Keratinocyte (primary cell): ENCODE results near the gene RDX. TPM values are rescaled to one million over a fixed set of nuclear protein-coding genes. Genes with fewer than 3 reads are reported as not detected.

Source experiments
- DNase-seq: peaks from one replicate; pipeline ENCODE4 v3.0.0-alpha.2; 2011; ENCODE audit warnings: low read depth, missing footprints, low spot score
- FAIRE-seq: peaks from 2 replicates; lab custom pipeline; 2011; peaks lifted over from hg19 to GRCh38; lab: Jason Lieb, UNC
- H2AFZ ChIP-seq: 2 replicates; pipeline ENCODE4 v1.6.0; 2012; ENCODE audit warnings: low read length, control low read depth, inconsistent platforms; ENCODE audit not compliant: control insufficient read depth
- H3K27ac ChIP-seq: 2 replicates; pipeline ENCODE4 v1.5.1; 2011; ENCODE audit warnings: low read length; ENCODE audit not compliant: control insufficient read depth, insufficient read depth
- H3K27me3 ChIP-seq: 3 replicates; pipeline ENCODE4 v1.6.0; 2011; ENCODE audit warnings: low read length; ENCODE audit not compliant: control insufficient read depth, insufficient read depth; ENCODE audit errors: extremely low read depth
- H3K36me3 ChIP-seq, 2 experiments: 2 replicates in 1 of 2; 3 replicates in 1 of 2; pipeline ENCODE4 v1.5.1; 2011; ENCODE audit warnings: low read length in 2 of 2, mild to moderate bottlenecking in 1 of 2; ENCODE audit not compliant: control insufficient read depth in 2 of 2, insufficient read depth in 2 of 2; ENCODE audit errors: extremely low read depth in 1 of 2
- H3K4me1 ChIP-seq: 3 replicates; pipeline ENCODE4 v1.5.1; 2011; ENCODE audit warnings: low read length; ENCODE audit not compliant: control insufficient read depth, insufficient read depth; ENCODE audit errors: extremely low read depth
- H3K4me2 ChIP-seq: 3 replicates; pipeline ENCODE4 v1.6.0; 2011; ENCODE audit warnings: low read depth, low read length; ENCODE audit not compliant: control insufficient read depth, insufficient read depth; ENCODE audit errors: extremely low read depth
- H3K4me3 ChIP-seq, 3 experiments: fragments of 200-600 bp in 1 of 3; sonication (generic) in 1 of 3; 2 replicates in 2 of 3; 3 replicates in 1 of 3; pipeline ENCODE4 v1.5.1; 2011 to 2016; ENCODE audit warnings: low read length in 3 of 3, mild to moderate bottlenecking in 3 of 3, control low read depth in 2 of 3, inconsistent platforms in 1 of 3, low read depth in 1 of 3, mixed read lengths in 1 of 3, mixed run types in 1 of 3, moderate library complexity in 1 of 3; ENCODE audit not compliant: control insufficient read depth in 2 of 3, insufficient read depth in 2 of 3; ENCODE audit errors: extremely low read depth in 1 of 3
- H3K79me2 ChIP-seq: 2 replicates; pipeline ENCODE4 v1.6.0; 2012; ENCODE audit warnings: low read length; ENCODE audit not compliant: control insufficient read depth, insufficient read depth
- H3K9ac ChIP-seq: 3 replicates; pipeline ENCODE4 v1.6.0; 2011; ENCODE audit warnings: low read length; ENCODE audit not compliant: control insufficient read depth, insufficient read depth; ENCODE audit errors: extremely low read depth
- H3K9me1 ChIP-seq: 3 replicates; pipeline ENCODE4 v1.6.0; 2011; ENCODE audit warnings: low read length; ENCODE audit not compliant: control insufficient read depth, insufficient read depth; ENCODE audit errors: extremely low read depth
- H3K9me3 ChIP-seq: 2 replicates; pipeline ENCODE4 v1.5.1; 2012; ENCODE audit warnings: low read depth, low read length; ENCODE audit not compliant: control insufficient read depth
- H4K20me1 ChIP-seq: 3 replicates; pipeline ENCODE4 v1.6.0; 2011; ENCODE audit warnings: low read length; ENCODE audit not compliant: control insufficient read depth, insufficient read depth; ENCODE audit errors: extremely low read depth
- CTCF ChIP-seq, 3 experiments: IDR thresholded peaks in 1 of 3; conservative IDR thresholded peaks in 1 of 3; optimal IDR thresholded peaks in 1 of 3; 2 replicates in 2 of 3; 3 replicates in 1 of 3; pipeline versions ENCODE3 to v1.5.1; 2011; ENCODE audit warnings: low read length in 3 of 3, mild to moderate bottlenecking in 3 of 3, moderate library complexity in 2 of 3, control low read depth in 1 of 3, inconsistent platforms in 1 of 3; ENCODE audit not compliant: insufficient read depth in 2 of 3; ENCODE audit errors: extremely low read depth in 1 of 3
- EZH2 ChIP-seq: IDR thresholded peaks from one replicate; pipeline ENCODE4 v1.6.1; 2012; ENCODE audit warnings: inconsistent platforms, mild to moderate bottlenecking, low read length, moderate library complexity
- dilution Hi-C: fragments of 300-500 bp; cut with MboI; formaldehyde crosslinking; loops from one replicate; pipeline ENCODE4 v1.7.0; 2020; ENCODE audit warnings: low sequenced_read_pairs; ENCODE audit not compliant: extremely low pct_ligation_motif_present
- polyA plus RNA-seq, 5 experiments: library from polyadenylated mRNA; depleted of rRNA in 3 of 5; stranded (reverse) in 3 of 5; stranded (forward) in 1 of 5; unstranded in 1 of 5; fragments of >200 nt; gene quantifications; 1 replicate in 1 of 5; 2 replicates in 3 of 5; 3 replicates in 1 of 5; pipeline versions ENCODE4 v1.2.1 to v1.2.3, GENCODE V29; 2011 to 2012; ENCODE audit warnings: missing spikeins in 2 of 5, low read depth in 1 of 5, low replicate concordance in 1 of 5

The RDX gene
- polyA plus RNA-seq, 1 donor (not counting 4 experiments of a cell fraction or from before 2014, with no cell fraction given), result 85.4 TPM

GRCh38 chr11:110297726-110298300, 1.4 kb upstream of the RDX start:
- H3K4me3 ChIP-seq, result no peak overlapping the region
- DNase-seq, result peak; percentile 48
- peaks cover 9% of the 10 kb centered on the region for H4K20me1 ChIP-seq
- no peak overlapping the region for H2AFZ ChIP-seq
- peaks cover 35% of the 10 kb centered on the region for H3K79me2 ChIP-seq
- H3K9me1 ChIP-seq, result no peaks in the 10 kb centered on the region
- TF ChIP-seq CTCF (optimal IDR thresholded peaks at IDR 0.05 in 1 of 3, IDR thresholded peaks at IDR 0.05 in 1 of 3, conservative IDR thresholded peaks at IDR 0.05 in 1 of 3; ENCODE audit: extremely low read depth in 1 of 3, insufficient read depth in 2 of 3, low read length in 3 of 3), result no peak
- TF ChIP-seq EZH2, result no peak
- no peaks in the 10 kb centered on the region for H3K9me3 ChIP-seq
- H3K4me2 ChIP-seq, result peak overlapping the region; percentile 68
- peak overlapping the region; percentile 96 for H3K9ac ChIP-seq
- dilution Hi-C loops, result no loop called here
- peak overlapping the region; percentile 77 for H3K27ac ChIP-seq
- no peak for FAIRE-seq
- H3K4me1 ChIP-seq, result peaks cover 32% of the 10 kb centered on the region
- no peaks in the 10 kb centered on the region for H3K36me3 ChIP-seq
- no peaks in the 10 kb centered on the region for H3K27me3 ChIP-seq

- Histone ChIP-seq H2AFZ (peak overlapping the region; percentile 1), H3K27me3 (no peaks in the 10 kb centered on the region), H3K9me3 (no peaks in the 10 kb centered on the region), H3K79me2 (peaks cover 41% of the 10 kb centered on the region), H3K4me2 (peak overlapping the region; percentile 68), H3K36me3 (no peaks in the 10 kb centered on the region), H4K20me1 (peaks cover 11% of the 10 kb centered on the region), H3K4me3 (peak overlapping the region; percentile 60 to 95 (median 89)), H3K27ac (peak overlapping the region; percentile 77), H3K9ac (peak overlapping the region; percentile 96), H3K9me1 (no peaks in the 10 kb centered on the region), H3K4me1 (peaks cover 32% of the 10 kb centered on the region)
- TF ChIP-seq CTCF (optimal IDR thresholded peaks at IDR 0.05 in 1 of 3, IDR thresholded peaks at IDR 0.05 in 1 of 3, conservative IDR thresholded peaks at IDR 0.05 in 1 of 3; ENCODE audit: extremely low read depth in 1 of 3, insufficient read depth in 2 of 3, low read length in 3 of 3) (no peak), EZH2 (no peak)
- DNase-seq (no peak), FAIRE-seq (peak; percentile 48)
- dilution Hi-C loops, result no loop called here
These were observed 787 bp upstream of the RDX start for GRCh38 chr11:110297076-110297725.
